Measurements from ENCODE around the gene DDX10. TPM values are rescaled to one million over a fixed set of nuclear protein-coding genes. Genes with fewer than 3 reads are reported as not detected.

DDX10 gene
- total RNA-seq, 2 donors from 2014 or later, result 8.0 to 28.2 TPM

- no peaks in the 10 kb centered on the region for H3K36me3 ChIP-seq
- no peaks in the 10 kb centered on the region for H3K4me1 ChIP-seq (ENCODE audit: control insufficient read depth in 1 of 2, low read depth in 2 of 2)
- no peaks in the 10 kb centered on the region for H3K27me3 ChIP-seq (replicated peaks; ENCODE audit: insufficient read depth)
- DNase-seq (ENCODE audit: low spot score), result no peak
- TF ChIP-seq CTCF (IDR thresholded peaks at IDR 0.05), result no peak
- no peak overlapping the region for H3K27ac ChIP-seq
- H3K4me3 ChIP-seq, result no peak overlapping the region
- no peaks in the 10 kb centered on the region for H3K9me3 ChIP-seq
- ATAC-seq (ENCODE audit: insufficient number of reproducible peaks, low FRiP score, low read depth), result no peak
Observed at GRCh38 chr11:108895579-108896480, 231.0 kb downstream of the DDX10 start.

- TF ChIP-seq CTCF (IDR thresholded peaks at IDR 0.05), result no peak
- Histone ChIP-seq H3K9me3 (no peaks in the 10 kb centered on the region), H3K27me3 (replicated peaks; ENCODE audit: insufficient read depth) (no peaks in the 10 kb centered on the region), H3K36me3 (no peaks in the 10 kb centered on the region), H3K27ac (no peak overlapping the region), H3K4me1 (ENCODE audit: control insufficient read depth in 1 of 2, low read depth in 2 of 2) (no peaks in the 10 kb centered on the region), H3K4me3 (no peak overlapping the region)
- DNase-seq (ENCODE audit: low spot score) (no peak), ATAC-seq (ENCODE audit: insufficient number of reproducible peaks, low FRiP score, low read depth) (no peak)
Observed at GRCh38 chr11:108897071-108897481, 232.2 kb downstream of the DDX10 start.

GRCh38 chr11:108897916-108898315 lies 233.0 kb downstream of the DDX10 start:
- Histone ChIP-seq H3K27me3 (replicated peaks; ENCODE audit: insufficient read depth) (no peaks in the 10 kb centered on the region), H3K4me1 (ENCODE audit: control insufficient read depth in 1 of 2, low read depth in 2 of 2) (no peaks in the 10 kb centered on the region), H3K9me3 (no peaks in the 10 kb centered on the region), H3K36me3 (no peaks in the 10 kb centered on the region), H3K27ac (no peak overlapping the region), H3K4me3 (no peak overlapping the region)
- no peak for TF ChIP-seq CTCF (IDR thresholded peaks at IDR 0.05)
- ATAC-seq (ENCODE audit: insufficient number of reproducible peaks, low FRiP score, low read depth), result no peak
- no peak for DNase-seq (ENCODE audit: low spot score)

- no peaks in the 10 kb centered on the region for H3K27me3 ChIP-seq (replicated peaks; ENCODE audit: insufficient read depth)
- H3K9me3 ChIP-seq, result no peaks in the 10 kb centered on the region
- ATAC-seq (ENCODE audit: insufficient number of reproducible peaks, low FRiP score, low read depth) (no peak), DNase-seq (ENCODE audit: low spot score) (no peak)
- H3K27ac ChIP-seq, result no peak overlapping the region
- no peak for TF ChIP-seq CTCF (IDR thresholded peaks at IDR 0.05)
- no peaks in the 10 kb centered on the region for H3K36me3 ChIP-seq
- H3K4me3 ChIP-seq, result no peak overlapping the region
- H3K4me1 ChIP-seq (ENCODE audit: control insufficient read depth in 1 of 2, low read depth in 2 of 2), result peaks cover 0 to 2% of the 10 kb centered on the region in 2 donors
Observed at GRCh38 chr11:108901359-108901758, 236.5 kb downstream of the DDX10 start.

- ATAC-seq (ENCODE audit: insufficient number of reproducible peaks, low FRiP score, low read depth) (no peak), DNase-seq (ENCODE audit: low spot score) (no peak)
- no peak overlapping the region for H3K4me3 ChIP-seq
- H3K9me3 ChIP-seq, result no peaks in the 10 kb centered on the region
- no peaks in the 10 kb centered on the region for H3K27me3 ChIP-seq (replicated peaks; ENCODE audit: insufficient read depth)
- TF ChIP-seq CTCF (IDR thresholded peaks at IDR 0.05), result no peak
- peaks cover 0 to 9% of the 10 kb centered on the region in 2 donors for H3K4me1 ChIP-seq (ENCODE audit: control insufficient read depth in 1 of 2, low read depth in 2 of 2)
- no peaks in the 10 kb centered on the region for H3K36me3 ChIP-seq
- no peak overlapping the region for H3K27ac ChIP-seq
Observed at GRCh38 chr11:108902027-108902469, 237.2 kb downstream of the DDX10 start.
